AG10803 (cell line): ENCODE data around the gene THAP12.
A peak's percentile ranks its signal among the peaks of the same experiment; 100 is the strongest.

Experiments used
- DNase-seq: peaks from one replicate; pipeline ENCODE4 v3.0.0; 2010; ENCODE audit warnings: low read depth
- H3K4me3 ChIP-seq: 2 replicates; pipeline ENCODE4 v1.5.1; 2011; ENCODE audit warnings: mild to moderate bottlenecking, low read length, control low read depth
- TF ChIP-seq, protein P1 (sequence below): conservative IDR thresholded peaks from 2 replicates; pipeline ENCODE4 v1.5.1; 2011; ENCODE audit warnings: mild to moderate bottlenecking, low read length, control low read depth, inconsistent platforms

THAP12 gene

DNA sequence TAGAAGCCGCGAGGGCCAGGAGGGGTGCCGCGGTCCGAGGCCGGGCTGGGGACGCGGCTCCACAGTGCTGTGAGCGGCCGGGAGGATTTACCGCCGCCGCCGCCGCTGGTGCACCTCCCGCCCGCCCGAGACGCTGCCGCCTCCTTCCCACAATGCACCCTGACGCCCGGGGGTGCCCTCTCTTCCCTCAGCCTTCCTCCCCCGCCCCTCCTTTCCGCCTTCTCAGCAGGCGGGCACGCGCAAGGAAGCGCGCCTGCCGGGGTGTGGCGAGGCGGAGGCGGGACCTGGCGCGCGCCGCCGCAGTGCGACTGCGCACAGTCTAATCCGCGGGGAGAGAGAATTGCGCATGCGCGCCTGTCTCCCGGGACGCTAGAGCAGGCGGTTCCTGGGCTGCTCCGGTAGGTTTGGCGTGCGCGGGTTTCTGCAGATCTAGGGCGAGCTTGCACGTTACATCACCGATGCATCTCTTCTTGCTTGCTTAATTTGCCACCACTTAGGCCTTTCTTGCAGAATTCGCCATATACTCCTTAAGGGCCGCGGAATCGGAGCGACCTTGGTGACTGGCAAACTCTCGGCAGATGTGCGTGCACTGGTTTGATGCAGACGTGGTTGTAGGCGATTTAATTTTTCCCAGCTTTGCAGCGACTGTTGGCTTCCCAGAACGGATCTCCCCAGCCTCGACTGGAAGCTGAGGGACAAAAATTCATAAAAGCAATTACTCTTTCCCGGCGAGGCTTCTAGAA is at the start of gene THAP12, which contains the start of gene GVQW3:
Gene THAP12, minus strand, starts transcription at position 156 of the 743 bp plus-strand sequence. CDS start 296 bp downstream, outside the sequence.
Gene GVQW3, plus strand, starts transcription at position 347 of the 743 bp plus-strand sequence. CDS start 506 bp downstream, outside the sequence.
- TF ChIP-seq, protein P1, sequence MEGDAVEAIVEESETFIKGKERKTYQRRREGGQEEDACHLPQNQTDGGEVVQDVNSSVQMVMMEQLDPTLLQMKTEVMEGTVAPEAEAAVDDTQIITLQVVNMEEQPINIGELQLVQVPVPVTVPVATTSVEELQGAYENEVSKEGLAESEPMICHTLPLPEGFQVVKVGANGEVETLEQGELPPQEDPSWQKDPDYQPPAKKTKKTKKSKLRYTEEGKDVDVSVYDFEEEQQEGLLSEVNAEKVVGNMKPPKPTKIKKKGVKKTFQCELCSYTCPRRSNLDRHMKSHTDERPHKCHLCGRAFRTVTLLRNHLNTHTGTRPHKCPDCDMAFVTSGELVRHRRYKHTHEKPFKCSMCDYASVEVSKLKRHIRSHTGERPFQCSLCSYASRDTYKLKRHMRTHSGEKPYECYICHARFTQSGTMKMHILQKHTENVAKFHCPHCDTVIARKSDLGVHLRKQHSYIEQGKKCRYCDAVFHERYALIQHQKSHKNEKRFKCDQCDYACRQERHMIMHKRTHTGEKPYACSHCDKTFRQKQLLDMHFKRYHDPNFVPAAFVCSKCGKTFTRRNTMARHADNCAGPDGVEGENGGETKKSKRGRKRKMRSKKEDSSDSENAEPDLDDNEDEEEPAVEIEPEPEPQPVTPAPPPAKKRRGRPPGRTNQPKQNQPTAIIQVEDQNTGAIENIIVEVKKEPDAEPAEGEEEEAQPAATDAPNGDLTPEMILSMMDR: no peak
- DNase-seq: peak; percentile 98
- peak within 1 kb of the TSS; percentile 89 for H3K4me3 ChIP-seq

DNA sequence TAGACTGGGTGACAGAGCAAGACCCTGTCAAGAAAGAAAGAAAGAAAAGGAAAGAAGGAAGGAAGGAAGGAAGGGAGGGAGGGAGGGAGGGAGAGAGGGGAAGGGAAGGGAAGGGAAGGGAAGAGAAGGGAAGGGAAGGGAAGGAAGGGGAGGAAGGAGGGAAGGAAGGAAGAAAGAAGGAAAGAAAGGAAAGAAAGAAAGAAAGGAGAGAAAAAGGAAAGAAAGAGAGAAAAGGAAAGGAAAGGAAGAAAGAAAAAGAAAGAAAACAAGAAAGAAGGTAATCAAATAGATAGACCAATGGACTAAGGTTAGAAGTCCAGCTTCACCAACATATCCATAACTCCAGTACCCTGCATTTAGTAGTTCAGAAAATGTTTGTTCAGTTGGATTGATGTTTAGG is 45.7 kb upstream of the THAP12 start:
- DNase-seq: no peak
- TF ChIP-seq, protein P1: no peak
- no peak overlapping the region for H3K4me3 ChIP-seq

DNA sequence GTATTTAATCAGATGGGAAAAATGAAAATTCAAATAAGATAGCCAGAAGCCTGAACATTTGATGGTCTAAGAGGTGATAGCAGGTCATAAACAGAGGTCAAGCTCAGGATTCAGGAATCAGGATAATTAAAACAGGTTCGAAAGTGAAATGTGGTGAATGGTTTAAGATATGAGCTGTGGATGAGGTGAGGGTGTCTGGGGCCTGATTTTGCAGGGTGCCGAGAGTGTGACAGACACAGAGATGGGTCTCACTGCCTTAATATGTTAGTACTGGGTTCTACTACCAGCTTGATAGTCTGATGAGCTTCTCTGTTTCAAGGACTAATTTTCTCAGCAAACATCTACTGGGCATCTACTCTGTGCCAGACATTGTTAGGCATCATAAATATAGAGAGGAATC is 44.0 kb upstream of the THAP12 start:
- TF ChIP-seq, protein P1: no peak
- H3K4me3 ChIP-seq: no peak overlapping the region

GRCh38 chr11:76424379-76424778 is 43.4 kb upstream of the THAP12 start:
- TF ChIP-seq, protein P1: no peak
- no peak for DNase-seq
- no peak overlapping the region for H3K4me3 ChIP-seq

More for the DNA sequence above, 44.0 kb upstream of the THAP12 start:
- no peak for DNase-seq

- no peak for DNase-seq
- TF ChIP-seq, protein P1: peak; percentile 34
- H3K4me3 ChIP-seq: no peak overlapping the region
These were observed 39.0 kb upstream of the THAP12 start for GRCh38 chr11:76419896-76420295.

DNA sequence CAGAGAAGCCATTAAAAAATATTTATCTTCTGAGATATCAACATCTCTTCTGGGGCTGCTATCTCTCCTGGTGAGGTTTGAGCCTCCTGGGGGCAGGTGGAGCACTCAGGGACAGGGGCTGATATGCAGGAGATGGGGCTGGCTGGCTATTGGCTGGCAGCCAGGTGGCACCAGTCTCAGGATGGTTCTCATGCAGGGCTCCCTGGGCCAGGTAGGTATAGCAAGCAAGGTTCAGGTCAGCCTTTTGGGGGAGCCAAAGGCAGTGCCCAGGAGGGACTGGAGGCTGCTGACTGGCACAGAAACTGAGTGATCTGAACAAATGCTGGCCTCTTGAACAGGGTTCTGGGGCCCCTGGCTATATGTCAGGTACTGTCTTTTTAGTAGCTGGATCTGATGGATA is 34.1 kb upstream of the THAP12 start:
- no peak for DNase-seq
- TF ChIP-seq, protein P1: no peak
- no peak overlapping the region for H3K4me3 ChIP-seq

- TF ChIP-seq, protein P1: no peak
- no peak overlapping the region for H3K4me3 ChIP-seq
- DNase-seq: no peak
These were observed 30.0 kb upstream of the THAP12 start for GRCh38 chr11:76410851-76411357.
